Caco-2 (cell line): ENCODE data around the gene UBE2L6. TPM values are rescaled to one million over a fixed set of nuclear protein-coding genes. Genes with fewer than 3 reads are reported as not detected.

ENCODE experiments used
- BruUV-seq: library from RNA; stranded (reverse); fragments of 400-500 nt; replicated peaks from 2 replicates; lab custom pipeline; 2021; lab: Mats Ljungman, UMichigan
- CTCF ChIA-PET: fragments of 300-600 bp; sonication (Branson Sonifier 250); formaldehyde crosslinking; loops from one replicate; lab custom pipeline; 2022; ENCODE audit warnings: antibody characterized with exemption; lab: Charles Lee
- POLR2A ChIA-PET: fragments of 300-600 bp; sonication (Branson Sonifier 250); formaldehyde crosslinking; loops from one replicate; lab custom pipeline; 2022; ENCODE audit warnings: antibody characterized with exemption; lab: Charles Lee
- DNase-seq, 2 experiments: peaks; one replicate each; pipeline versions ENCODE4 v3.0.0 to v3.0.0-alpha.2; 2020 to 2022
- H3K27me3 ChIP-seq: replicated peaks from 2 replicates; pipeline ENCODE4 v1.6.0; 2011; ENCODE audit warnings: low read length; ENCODE audit not compliant: control insufficient read depth, insufficient read depth
- H3K36me3 ChIP-seq: 2 replicates; pipeline ENCODE4 v1.5.1; 2011; ENCODE audit warnings: low read length; ENCODE audit not compliant: control insufficient read depth, insufficient read depth
- H3K4me1 ChIP-seq: fragments of 250-450 bp; sonication (Bioruptor Pico); 2 replicates; pipeline ENCODE4 v1.5.1; 2020; ENCODE audit warnings: mild to moderate bottlenecking
- H3K4me3 ChIP-seq: 2 replicates; pipeline ENCODE4 v1.5.1; 2011; ENCODE audit warnings: low read depth, mild to moderate bottlenecking, control low read depth, low read length
- H3K9me3 ChIP-seq: fragments of 250-450 bp; sonication (Bioruptor Pico); 2 replicates; pipeline ENCODE4 v1.5.1; 2020; ENCODE audit warnings: mild to moderate bottlenecking, moderate library complexity
- H3K27ac Mint-ChIP-seq: one replicate; pipeline ENCODE4 v1.8.0; 2022; ENCODE audit warnings: mixed read lengths; ENCODE audit not compliant: unreplicated experiment
- H3K27me3 Mint-ChIP-seq: one replicate; pipeline ENCODE4 v1.8.0; 2022; ENCODE audit warnings: mixed read lengths; ENCODE audit not compliant: insufficient read depth, unreplicated experiment
- H3K36me3 Mint-ChIP-seq: one replicate; pipeline ENCODE4 v1.8.0; 2022; ENCODE audit warnings: mild to moderate bottlenecking, mixed read lengths; ENCODE audit not compliant: insufficient read depth, unreplicated experiment
- H3K4me1 Mint-ChIP-seq: one replicate; pipeline ENCODE4 v1.8.0; 2022; ENCODE audit warnings: low read depth, mixed read lengths; ENCODE audit not compliant: unreplicated experiment
- H3K4me3 Mint-ChIP-seq: one replicate; pipeline ENCODE4 v1.8.0; 2022; ENCODE audit warnings: mild to moderate bottlenecking, moderate library complexity, mixed read lengths; ENCODE audit not compliant: unreplicated experiment
- H3K9me3 Mint-ChIP-seq: one replicate; pipeline ENCODE4 v1.8.0; 2022; ENCODE audit warnings: mixed read lengths; ENCODE audit not compliant: unreplicated experiment
- CTCF ChIP-seq, 2 experiments: fragments of 200-600 bp in 1 of 2; IDR thresholded peaks; 1 replicate in 1 of 2; 2 replicates in 1 of 2; pipeline versions ENCODE4 v1.5.1 to v1.8.0; 2011 to 2022; ENCODE audit warnings: antibody characterized with exemption in 1 of 2, control low read depth in 1 of 2, inconsistent platforms in 1 of 2, low read depth in 1 of 2, low read length in 1 of 2, mild to moderate bottlenecking in 1 of 2, moderate library complexity in 1 of 2; ENCODE audit not compliant: insufficient read depth in 1 of 2, severe bottlenecking in 1 of 2, unreplicated experiment in 1 of 2
- intact Hi-C: fragments of 100-400 bp; cut with micrococcal nuclease; formaldehyde crosslinking; loops from one replicate; pipeline ENCODE4 v1.10.0; 2022; ENCODE audit not compliant: unreplicated experiment
- total RNA-seq: library from RNA; stranded (reverse); gene quantifications from 2 replicates; pipeline ENCODE4 v1.2.3, GENCODE V29; 2022

UBE2L6 gene
- total RNA-seq, 1 experiment from 2014 or later: 20.2 TPM

GRCh38 chr11:57521116-57521515 lies 46.4 kb downstream of the UBE2L6 start:
- POLR2A ChIA-PET: no interaction called here
- peaks cover 3% of the 10 kb centered on the region; the same call in 1 of the 2 replicates for H3K4me1 ChIP-seq
- TF ChIP-seq CTCF (IDR thresholded peaks at IDR 0.05; ENCODE audit: insufficient read depth in 1 of 2, low read depth in 1 of 2, low read length in 1 of 2, severe bottlenecking in 1 of 2, unreplicated experiment in 1 of 2): no peak

GRCh38 chr11:57516061-57516443 lies 51.4 kb downstream of the UBE2L6 start:
- H3K4me3 Mint-ChIP-seq: peak overlapping the region; percentile 91
- H3K4me3 ChIP-seq: peak overlapping the region; percentile 79
- no peaks in the 10 kb centered on the region for H3K9me3 ChIP-seq
- H3K4me1 Mint-ChIP-seq: no peaks in the 10 kb centered on the region
- no peaks in the 10 kb centered on the region for H3K27me3 ChIP-seq
- DNase-seq: no peak
- intact Hi-C loops: no loop called here
- BruUV-seq: TSS peak; percentile 96
- POLR2A ChIA-PET: interaction anchor here (0.6 to 1.6 kb wide), 3 partner anchors 18 to 196 kb away, joined by 3 to 7 read pairs (median 5); partner anchors contain the start of genes MED19 and TMX2
- H3K27ac Mint-ChIP-seq: peak overlapping the region; percentile 82
- peaks cover 8% of the 10 kb centered on the region for H3K4me1 ChIP-seq
- peaks cover 5% of the 10 kb centered on the region for H3K36me3 Mint-ChIP-seq
- no peaks in the 10 kb centered on the region for H3K36me3 ChIP-seq
- TF ChIP-seq CTCF (IDR thresholded peaks at IDR 0.05; ENCODE audit: insufficient read depth in 1 of 2, low read depth in 1 of 2, low read length in 1 of 2, severe bottlenecking in 1 of 2, unreplicated experiment in 1 of 2): no peak
- H3K9me3 Mint-ChIP-seq: no peaks in the 10 kb centered on the region
- CTCF ChIA-PET: interaction anchor here (0.7 to 4.7 kb wide), 7 partner anchors 10 to 124 kb away, joined by 3 to 34 read pairs (median 6); no protein-coding TSS in a partner anchor
- no peaks in the 10 kb centered on the region for H3K27me3 Mint-ChIP-seq

More at GRCh38 chr11:57521116-57521515, 46.4 kb downstream of the UBE2L6 start:
- no peaks in the 10 kb centered on the region for H3K4me1 Mint-ChIP-seq
- no peak overlapping the region for H3K4me3 ChIP-seq
- H3K9me3 Mint-ChIP-seq: no peaks in the 10 kb centered on the region
- no peak overlapping the region for H3K27ac Mint-ChIP-seq
- H3K36me3 Mint-ChIP-seq: no peaks in the 10 kb centered on the region
- H3K27me3 Mint-ChIP-seq: no peaks in the 10 kb centered on the region
- no peaks in the 10 kb centered on the region for H3K36me3 ChIP-seq
- no peaks in the 10 kb centered on the region for H3K9me3 ChIP-seq
- intact Hi-C loops: no loop called here
- CTCF ChIA-PET: interaction anchor here (2.2 kb wide), 1 partner anchor 28 kb away, joined by 8 read pairs; no protein-coding TSS in a partner anchor
- no peak overlapping the region for H3K4me3 Mint-ChIP-seq
- no peak for DNase-seq
- no peaks in the 10 kb centered on the region for H3K27me3 ChIP-seq
- no TSS peak for BruUV-seq

GRCh38 chr11:57515332-57516060 lies 52.0 kb downstream of the UBE2L6 start, which contains the start of gene SLC43A1:
TSS of gene SLC43A1 (minus strand) at chr11:57515702. CDS start at chr11:57514111, 1,591 bp downstream.
- H3K27me3 Mint-ChIP-seq: no peaks in the 10 kb centered on the region
- intact Hi-C loops: loop anchor here (1.0 kb wide), 3 partner anchors 12 to 22 kb away; no protein-coding TSS in a partner anchor
- ChIA-PET CTCF (interaction anchor here (0.6 to 4.7 kb wide), 7 partner anchors 11 to 324 kb away, joined by 3 to 34 read pairs (median 6); no protein-coding TSS in a partner anchor), POLR2A (interaction anchor here (0.6 to 1.6 kb wide), 3 partner anchors 18 to 197 kb away, joined by 3 to 7 read pairs (median 5); partner anchors contain the start of genes MED19 and TMX2)
- Histone ChIP-seq H3K36me3 (no peaks in the 10 kb centered on the region), H3K4me3 (peak within 1 kb of the TSS; percentile 79), H3K27me3 (no peaks in the 10 kb centered on the region), H3K4me1 (peaks cover 8% of the 10 kb centered on the region), H3K9me3 (no peaks in the 10 kb centered on the region)
- H3K9me3 Mint-ChIP-seq: no peaks in the 10 kb centered on the region
- DNase-seq: peak; percentile 66 to 75
- BruUV-seq: no TSS peak
- no peaks in the 10 kb centered on the region for H3K4me1 Mint-ChIP-seq
- no peak for TF ChIP-seq CTCF (IDR thresholded peaks at IDR 0.05; ENCODE audit: insufficient read depth in 1 of 2, low read depth in 1 of 2, low read length in 1 of 2, severe bottlenecking in 1 of 2, unreplicated experiment in 1 of 2)
- peaks cover 5% of the 10 kb centered on the region for H3K36me3 Mint-ChIP-seq
- H3K27ac Mint-ChIP-seq: peak within 1 kb of the TSS; percentile 82
- H3K4me3 Mint-ChIP-seq: peak within 1 kb of the TSS; percentile 91
